ENCODE results near the gene RPL5. TPM values are rescaled to one million over a fixed set of nuclear protein-coding genes. Genes with fewer than 3 reads are reported as not detected.

The RPL5 gene
- polyA plus RNA-seq, 1 donor from 2014 or later: 1,645 TPM

DNA sequence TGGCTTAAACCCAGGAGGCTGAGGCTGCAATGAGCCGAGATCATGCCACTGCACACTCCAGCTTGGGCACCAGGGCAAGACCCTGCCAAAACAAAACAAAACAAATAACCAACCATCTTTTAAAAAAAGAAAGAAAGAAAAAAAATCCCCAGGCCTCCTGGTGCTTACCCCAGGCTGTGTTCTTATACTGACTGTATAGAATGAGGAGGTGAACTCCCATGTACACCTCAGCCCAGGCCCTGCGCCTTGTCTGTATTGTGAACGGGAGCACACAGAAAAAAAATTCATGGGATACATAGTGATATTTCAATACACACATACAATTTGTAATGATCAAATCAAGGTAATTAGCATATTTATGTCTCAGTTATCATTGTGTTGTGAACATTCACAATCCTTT lies 14.1 kb downstream of the RPL5 start:
- no peak overlapping the region for H3K4me2 ChIP-seq (ENCODE audit: low read length)
- H3K27ac ChIP-seq (ENCODE audit: low read length): no peak overlapping the region
- H3F3A ChIP-seq (ENCODE audit: insufficient read depth, low read length, poor library complexity, severe bottlenecking): no peaks in the 10 kb centered on the region
- no peaks in the 10 kb centered on the region for H3K9me2 ChIP-seq (ENCODE audit: insufficient read depth, low read length)
- no peaks in the 10 kb centered on the region for H3K79me2 ChIP-seq (replicated peaks; ENCODE audit: insufficient read depth, low read length)
- peaks cover 18% of the 10 kb centered on the region for H3K36me3 ChIP-seq (ENCODE audit: insufficient read depth, low read length)
- no peaks in the 10 kb centered on the region for H4K20me1 ChIP-seq (ENCODE audit: insufficient read depth)
- no peak overlapping the region for H3K4me3 ChIP-seq (ENCODE audit: low read length)
- no peaks in the 10 kb centered on the region for H3K27me3 ChIP-seq (ENCODE audit: insufficient read depth, low read depth, low read length)
- H3K9ac ChIP-seq (ENCODE audit: low read length): no peak overlapping the region
- TF ChIP-seq POLR2AphosphoS5 (IDR thresholded peaks at IDR 0.05): no peak
- no peak for TF ChIP-seq EZH2 (IDR thresholded peaks at IDR 0.05; ENCODE audit: borderline replicate concordance, insufficient read depth, low read length, poor library complexity, severe bottlenecking)
- TF ChIP-seq, protein P1, sequence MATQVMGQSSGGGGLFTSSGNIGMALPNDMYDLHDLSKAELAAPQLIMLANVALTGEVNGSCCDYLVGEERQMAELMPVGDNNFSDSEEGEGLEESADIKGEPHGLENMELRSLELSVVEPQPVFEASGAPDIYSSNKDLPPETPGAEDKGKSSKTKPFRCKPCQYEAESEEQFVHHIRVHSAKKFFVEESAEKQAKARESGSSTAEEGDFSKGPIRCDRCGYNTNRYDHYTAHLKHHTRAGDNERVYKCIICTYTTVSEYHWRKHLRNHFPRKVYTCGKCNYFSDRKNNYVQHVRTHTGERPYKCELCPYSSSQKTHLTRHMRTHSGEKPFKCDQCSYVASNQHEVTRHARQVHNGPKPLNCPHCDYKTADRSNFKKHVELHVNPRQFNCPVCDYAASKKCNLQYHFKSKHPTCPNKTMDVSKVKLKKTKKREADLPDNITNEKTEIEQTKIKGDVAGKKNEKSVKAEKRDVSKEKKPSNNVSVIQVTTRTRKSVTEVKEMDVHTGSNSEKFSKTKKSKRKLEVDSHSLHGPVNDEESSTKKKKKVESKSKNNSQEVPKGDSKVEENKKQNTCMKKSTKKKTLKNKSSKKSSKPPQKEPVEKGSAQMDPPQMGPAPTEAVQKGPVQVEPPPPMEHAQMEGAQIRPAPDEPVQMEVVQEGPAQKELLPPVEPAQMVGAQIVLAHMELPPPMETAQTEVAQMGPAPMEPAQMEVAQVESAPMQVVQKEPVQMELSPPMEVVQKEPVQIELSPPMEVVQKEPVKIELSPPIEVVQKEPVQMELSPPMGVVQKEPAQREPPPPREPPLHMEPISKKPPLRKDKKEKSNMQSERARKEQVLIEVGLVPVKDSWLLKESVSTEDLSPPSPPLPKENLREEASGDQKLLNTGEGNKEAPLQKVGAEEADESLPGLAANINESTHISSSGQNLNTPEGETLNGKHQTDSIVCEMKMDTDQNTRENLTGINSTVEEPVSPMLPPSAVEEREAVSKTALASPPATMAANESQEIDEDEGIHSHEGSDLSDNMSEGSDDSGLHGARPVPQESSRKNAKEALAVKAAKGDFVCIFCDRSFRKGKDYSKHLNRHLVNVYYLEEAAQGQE (IDR thresholded peaks at IDR 0.05; ENCODE audit: borderline replicate concordance): no peak
- TF ChIP-seq, protein P2, sequence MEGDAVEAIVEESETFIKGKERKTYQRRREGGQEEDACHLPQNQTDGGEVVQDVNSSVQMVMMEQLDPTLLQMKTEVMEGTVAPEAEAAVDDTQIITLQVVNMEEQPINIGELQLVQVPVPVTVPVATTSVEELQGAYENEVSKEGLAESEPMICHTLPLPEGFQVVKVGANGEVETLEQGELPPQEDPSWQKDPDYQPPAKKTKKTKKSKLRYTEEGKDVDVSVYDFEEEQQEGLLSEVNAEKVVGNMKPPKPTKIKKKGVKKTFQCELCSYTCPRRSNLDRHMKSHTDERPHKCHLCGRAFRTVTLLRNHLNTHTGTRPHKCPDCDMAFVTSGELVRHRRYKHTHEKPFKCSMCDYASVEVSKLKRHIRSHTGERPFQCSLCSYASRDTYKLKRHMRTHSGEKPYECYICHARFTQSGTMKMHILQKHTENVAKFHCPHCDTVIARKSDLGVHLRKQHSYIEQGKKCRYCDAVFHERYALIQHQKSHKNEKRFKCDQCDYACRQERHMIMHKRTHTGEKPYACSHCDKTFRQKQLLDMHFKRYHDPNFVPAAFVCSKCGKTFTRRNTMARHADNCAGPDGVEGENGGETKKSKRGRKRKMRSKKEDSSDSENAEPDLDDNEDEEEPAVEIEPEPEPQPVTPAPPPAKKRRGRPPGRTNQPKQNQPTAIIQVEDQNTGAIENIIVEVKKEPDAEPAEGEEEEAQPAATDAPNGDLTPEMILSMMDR (IDR thresholded peaks at IDR 0.05; ENCODE audit: poor library complexity, severe bottlenecking): no peak
- H2AFZ ChIP-seq (ENCODE audit: low read depth, low read length): no peak overlapping the region
- no peaks in the 10 kb centered on the region for H3K9me3 ChIP-seq (ENCODE audit: low read length)

DNA sequence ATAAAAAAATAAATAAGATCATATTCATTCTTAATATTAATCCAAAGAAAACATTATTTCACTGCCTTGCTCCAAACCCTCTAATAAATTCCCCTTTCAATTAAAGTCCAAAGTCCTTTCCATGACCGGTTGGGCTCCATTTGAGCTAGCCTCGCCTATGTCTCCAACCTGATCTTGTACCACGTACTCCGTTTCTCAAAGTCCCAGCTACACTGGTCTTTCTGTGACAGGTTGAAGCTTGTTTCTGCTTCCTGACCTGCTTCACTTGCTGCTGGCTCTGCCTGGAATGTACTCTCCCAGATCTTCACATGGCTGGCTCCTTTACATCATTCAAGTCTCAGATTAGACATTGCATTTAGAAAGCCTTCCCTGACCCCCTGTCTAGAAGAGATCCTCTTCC lies 16.4 kb downstream of the RPL5 start:
- Histone ChIP-seq H3K4me2 (ENCODE audit: low read length) (no peak overlapping the region), H3K27me3 (ENCODE audit: insufficient read depth, low read depth, low read length) (no peaks in the 10 kb centered on the region), H3K4me3 (ENCODE audit: low read length) (no peak overlapping the region), H3K36me3 (ENCODE audit: insufficient read depth, low read length) (peaks cover 4% of the 10 kb centered on the region), H3K79me2 (replicated peaks; ENCODE audit: insufficient read depth, low read length) (no peaks in the 10 kb centered on the region), H3K9me3 (ENCODE audit: low read length) (no peaks in the 10 kb centered on the region), H3K9ac (ENCODE audit: low read length) (no peak overlapping the region), H2AFZ (ENCODE audit: low read depth, low read length) (no peak overlapping the region), H3F3A (ENCODE audit: insufficient read depth, low read length, poor library complexity, severe bottlenecking) (no peaks in the 10 kb centered on the region), H3K9me2 (ENCODE audit: insufficient read depth, low read length) (no peaks in the 10 kb centered on the region), H3K27ac (ENCODE audit: low read length) (no peak overlapping the region), H4K20me1 (ENCODE audit: insufficient read depth) (no peaks in the 10 kb centered on the region)
- TF ChIP-seq MXI1 (conservative IDR thresholded peaks at IDR 0.05; ENCODE audit: poor library complexity, severe bottlenecking): no peak
- no peak for TF ChIP-seq EP300 (conservative IDR thresholded peaks at IDR 0.05; ENCODE audit: poor library complexity, severe bottlenecking)
- TF ChIP-seq, protein P1 (IDR thresholded peaks at IDR 0.05; ENCODE audit: borderline replicate concordance): no peak
- no peak for TF ChIP-seq SMC3 (conservative IDR thresholded peaks at IDR 0.05; ENCODE audit: poor library complexity)
- TF ChIP-seq POLR2AphosphoS5 (IDR thresholded peaks at IDR 0.05): no peak
- no peak for TF ChIP-seq RAD21 (conservative IDR thresholded peaks at IDR 0.05)
- TF ChIP-seq, protein P2 (IDR thresholded peaks at IDR 0.05; ENCODE audit: poor library complexity, severe bottlenecking): no peak
- no peak for TF ChIP-seq TAF1 (IDR thresholded peaks at IDR 0.05; ENCODE audit: low read depth)
- TF ChIP-seq EZH2 (IDR thresholded peaks at IDR 0.05; ENCODE audit: borderline replicate concordance, insufficient read depth, low read length, poor library complexity, severe bottlenecking): no peak

All from neural cell (in vitro differentiated cells).